GM12878 (cell line): ENCODE results near the gene MAF. TPM values are rescaled to one million over a fixed set of nuclear protein-coding genes. Genes with fewer than 3 reads are reported as not detected.

ENCODE experiments used
- ATAC-seq: fragments of 200-7000 bp; cut with Tn5 transposase; 3 replicates; pipeline ENCODE4 v1.9.1; 2020; ENCODE audit warnings: mild to moderate bottlenecking, moderate library complexity
- BruUV-seq: library from RNA; stranded (reverse); fragments of 400-500 nt; replicated peaks from 2 replicates; lab custom pipeline; 2021; lab: Mats Ljungman, UMichigan
- CTCF ChIA-PET: fragments of 300-600 bp; sonication (Branson Sonifier 250); formaldehyde crosslinking; extraction: SDS; loops from one replicate; lab custom pipeline; 2021; ENCODE audit warnings: inconsistent platforms; lab: Yijun Ruan, JAX
- POLR2A ChIA-PET: fragments of 350-600 bp; formaldehyde crosslinking; extraction: SDS; loops from one replicate; lab custom pipeline; 2021; ENCODE audit warnings: inconsistent platforms; lab: Charles Lee
- RAD21 ChIA-PET: fragments of 300-600 bp; sonication (Branson Sonifier 250); formaldehyde crosslinking; loops from one replicate; lab custom pipeline; 2023; ENCODE audit warnings: antibody characterized with exemption; ENCODE audit not compliant: unreplicated experiment; lab: Charles Lee
- SMC1A ChIA-PET: fragments of 300-600 bp; sonication (Branson Sonifier 250); formaldehyde crosslinking; loops from one replicate; lab custom pipeline; 2023; ENCODE audit not compliant: unreplicated experiment, uncharacterized antibody; lab: Charles Lee
- DNase-seq: peaks from one replicate; pipeline ENCODE4 v3.0.0-alpha.2; 2011; ENCODE audit warnings: low read depth, low spot score
- FAIRE-seq: peaks from 3 replicates; lab custom pipeline; 2011; peaks lifted over from hg19 to GRCh38; lab: Jason Lieb, UNC
- H2AFZ ChIP-seq: 2 replicates; pipeline ENCODE4 v1.6.0; 2011; ENCODE audit warnings: low read depth, low read length, control low read depth; ENCODE audit not compliant: control insufficient read depth
- H3K27ac ChIP-seq: 2 replicates; pipeline ENCODE4 v1.5.1; 2011; ENCODE audit warnings: control low read depth; ENCODE audit not compliant: control insufficient read depth, insufficient read depth
- H3K27me3 ChIP-seq, 2 experiments: replicated peaks in 1 of 2; 2 replicates each; pipeline versions ENCODE4 v1.6.0 to v1.6.1; 2011; ENCODE audit warnings: low read length in 1 of 2; ENCODE audit not compliant: control insufficient read depth in 2 of 2, insufficient read depth in 2 of 2
- H3K36me3 ChIP-seq, 2 experiments: 2 replicates each; pipeline ENCODE4 v1.5.1; 2011; ENCODE audit warnings: low read length in 1 of 2; ENCODE audit not compliant: control insufficient read depth in 2 of 2, insufficient read depth in 2 of 2
- H3K4me1 ChIP-seq: 2 replicates; pipeline ENCODE4 v1.6.1; 2011; ENCODE audit warnings: mild to moderate bottlenecking, low read length, moderate library complexity, mixed read lengths; ENCODE audit not compliant: control insufficient read depth, insufficient read depth
- H3K4me2 ChIP-seq: 2 replicates; pipeline ENCODE4 v1.6.0; 2011; ENCODE audit warnings: control low read depth; ENCODE audit not compliant: control insufficient read depth, insufficient read depth
- H3K4me3 ChIP-seq: fragments of 200-600 bp; sonication (generic); 2 replicates; pipeline ENCODE4 v1.5.1; 2016
- H3K79me2 ChIP-seq: 2 replicates; pipeline ENCODE4 v1.6.0; 2011; ENCODE audit warnings: low read length; ENCODE audit not compliant: control insufficient read depth, insufficient read depth
- H3K9ac ChIP-seq: 2 replicates; pipeline ENCODE4 v1.8.0; 2011; ENCODE audit warnings: low read length, control low read depth, mixed read lengths; ENCODE audit not compliant: control insufficient read depth, insufficient read depth
- H3K9me3 ChIP-seq: replicated peaks from 3 replicates; pipeline ENCODE4 v1.5.1; 2011; ENCODE audit warnings: mild to moderate bottlenecking, low read length; ENCODE audit not compliant: control insufficient read depth, insufficient read depth
- H4K20me1 ChIP-seq: 2 replicates; pipeline ENCODE4 v1.6.0; 2011; ENCODE audit not compliant: control insufficient read depth, insufficient read depth
- ATF7 ChIP-seq: fragments of 450-650 bp; IDR thresholded peaks from 2 replicates; pipeline ENCODE4 v1.6.1; 2016; ENCODE audit warnings: low read depth, mild to moderate bottlenecking
- BCL11A ChIP-seq: IDR thresholded peaks from 2 replicates; pipeline ENCODE4 v1.6.1; 2011; ENCODE audit warnings: low read depth, low read length
- CBFB ChIP-seq: IDR thresholded peaks from 2 replicates; pipeline ENCODE4 v1.6.1; 2016; ENCODE audit warnings: antibody characterized with exemption, low read depth
- KDM1A ChIP-seq: fragments of 200-600 bp; sonication (generic); IDR thresholded peaks from 2 replicates; pipeline ENCODE4 v1.6.1; 2016; ENCODE audit warnings: borderline replicate concordance
- KLF5 ChIP-seq: fragments of 450-650 bp; IDR thresholded peaks from 2 replicates; pipeline ENCODE4 v1.6.1; 2014; ENCODE audit warnings: mild to moderate bottlenecking; ENCODE audit not compliant: partially characterized antibody
- MTA2 ChIP-seq: fragments of 450-650 bp; IDR thresholded peaks from 2 replicates; pipeline ENCODE4 v1.6.1; 2016; ENCODE audit warnings: low read depth, mild to moderate bottlenecking, moderate library complexity
- MXI1 ChIP-seq: fragments of 150-350 bp; IDR thresholded peaks from 2 replicates; pipeline ENCODE4 v1.6.1; 2011; ENCODE audit warnings: low read depth, mild to moderate bottlenecking, inconsistent platforms, low read length, improper control_type of control experiment
- NR2C2 ChIP-seq: IDR thresholded peaks from 2 replicates; pipeline ENCODE4 v1.6.1; 2011; ENCODE audit warnings: borderline replicate concordance, low read depth; ENCODE audit not compliant: control insufficient read depth, insufficient read length
- RBBP5 ChIP-seq: fragments of 200-600 bp; sonication (generic); conservative IDR thresholded peaks from 2 replicates; pipeline ENCODE4 v1.6.1; 2016
- SIX5 ChIP-seq: IDR thresholded peaks from 2 replicates; pipeline ENCODE4 v1.6.1; 2011; ENCODE audit warnings: mild to moderate bottlenecking, low read depth, low read length, moderate library complexity; ENCODE audit not compliant: severe bottlenecking
- SMARCA5 ChIP-seq: fragments of 450-650 bp; IDR thresholded peaks from 2 replicates; pipeline ENCODE4 v1.6.1; 2017; ENCODE audit warnings: mild to moderate bottlenecking
- TAF1 ChIP-seq: IDR thresholded peaks from 2 replicates; pipeline ENCODE4 v1.6.1; 2011; ENCODE audit warnings: mild to moderate bottlenecking, low read depth, low read length, borderline replicate concordance
- ZNF24 ChIP-seq: fragments of 450-650 bp; IDR thresholded peaks from 2 replicates; pipeline ENCODE4 v1.6.1; 2017; ENCODE audit warnings: antibody characterized with exemption, mild to moderate bottlenecking
- ZZZ3 ChIP-seq: IDR thresholded peaks from 2 replicates; pipeline ENCODE4 v1.6.1; 2011; ENCODE audit warnings: low read depth; ENCODE audit not compliant: control insufficient read depth, insufficient read length
- WGBS: methylation state at CpG from one replicate; pipeline ENCODE4 v1.1.6; 2016; ENCODE audit warnings: low lambda C conversion rate; ENCODE audit not compliant: insufficient replicate concordance, insufficient coverage; ENCODE audit errors: missing lambda C conversion rate; 5-methylcytosine and 5-hydroxymethylcytosine counted together
- in situ Hi-C: fragments of 300-500 bp; cut with MboI; formaldehyde crosslinking; loops from 9 replicates; pipeline ENCODE4 v1.14.3; 2018; ENCODE audit warnings: mixed read lengths
- intact Hi-C: fragments of 100-400 bp; cut with micrococcal nuclease; formaldehyde crosslinking; loops from one replicate; pipeline ENCODE4 v1.14.2; 2022; ENCODE audit not compliant: unreplicated experiment
- polyA plus RNA-seq, 11 experiments: library from polyadenylated mRNA; depleted of rRNA in 4 of 11; unstranded in 6 of 11; stranded (reverse) in 5 of 11; fragments of >200 nt; fragmentation: Nextera tagmentation in 4 of 11; fragmentation: Illumina TruSeq in 1 of 11; extraction: Ambion mirVana in 4 of 11; extraction: Trizol in 1 of 11; gene quantifications; 1 replicate in 1 of 11; 2 replicates in 10 of 11; pipeline versions ENCODE4 v1.2.1 to v1.2.3, GENCODE V29; 2011 to 2016; ENCODE audit warnings: inconsistent platforms in 2 of 11, missing spikeins in 2 of 11, low read depth in 1 of 11
- total RNA-seq, 4 experiments: library from RNA; depleted of rRNA in 3 of 4; stranded (reverse); fragments of >200 nt in 3 of 4; fragmentation: Illumina TruSeq in 1 of 4; extraction: Trizol in 1 of 4; gene quantifications; 2 replicates each; pipeline versions ENCODE4 v1.2.1 to v1.2.3, GENCODE V29; 2013 to 2021
- TF ChIP-seq, protein P1 (sequence below): fragments of 450-650 bp; IDR thresholded peaks from 2 replicates; pipeline ENCODE4 v1.6.1; 2017; ENCODE audit warnings: mild to moderate bottlenecking
- TF ChIP-seq, protein P2 (sequence below): fragments of 450-650 bp; IDR thresholded peaks from 2 replicates; pipeline ENCODE4 v1.6.1; 2017; ENCODE audit warnings: mild to moderate bottlenecking, low read depth, inconsistent platforms; ENCODE audit not compliant: poor library complexity, severe bottlenecking
- TF ChIP-seq, protein P3 (sequence below): fragments of 450-650 bp; IDR thresholded peaks from 2 replicates; pipeline ENCODE4 v1.6.1; 2017; ENCODE audit warnings: borderline replicate concordance
- TF ChIP-seq, protein P4 (sequence below): IDR thresholded peaks from 2 replicates; pipeline ENCODE4 v1.6.1; 2012; ENCODE audit warnings: mild to moderate bottlenecking, low read depth, low read length

Gene MAF
- total and polyA plus RNA-seq, 10 of the 15 experiments (the other 5 are each of a cell fraction or from before 2014, with no cell fraction given): 0.03 to 0.13 TPM; not detected in 8

DNA sequence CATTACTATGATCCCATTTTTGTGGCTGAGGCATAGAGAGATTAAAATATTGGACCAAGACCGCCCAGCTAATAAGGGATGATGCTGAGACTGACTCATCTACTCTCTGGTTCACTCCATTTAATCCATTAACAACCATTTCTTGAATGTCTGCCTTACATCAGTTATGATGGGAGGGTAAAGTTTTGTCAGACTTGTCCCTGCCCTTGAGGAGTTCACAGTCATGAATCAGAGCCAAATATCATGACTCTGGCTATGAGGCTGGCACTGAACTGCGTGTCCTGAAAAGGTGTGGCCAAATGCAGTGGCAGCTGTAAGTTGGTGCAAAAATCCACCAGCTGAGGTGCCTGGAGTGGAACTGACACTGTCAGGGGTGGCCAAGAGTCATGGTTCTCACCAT, 35.0 kb upstream of the MAF start:
- H3K4me2 ChIP-seq: no peak overlapping the region
- ChIA-PET POLR2A (no interaction called here), SMC1A (no interaction called here), CTCF (no interaction called here), RAD21 (no interaction called here)
- FAIRE-seq (no peak), DNase-seq (no peak), ATAC-seq (no peak)
- no peaks in the 10 kb centered on the region for H3K79me2 ChIP-seq
- no peak overlapping the region for H3K27ac ChIP-seq
- in situ Hi-C loops (no loop called here), intact Hi-C loops (no loop called here)
- no peak overlapping the region for H3K9ac ChIP-seq
- H4K20me1 ChIP-seq: no peaks in the 10 kb centered on the region
- H3K27me3 ChIP-seq: no peaks in the 10 kb centered on the region
- H3K4me3 ChIP-seq: no peak overlapping the region
- no peaks in the 10 kb centered on the region; the same call in 2 of the 3 replicates for H3K9me3 ChIP-seq
- no peaks in the 10 kb centered on the region for H3K4me1 ChIP-seq
- no peaks in the 10 kb centered on the region for H3K36me3 ChIP-seq
- BruUV-seq: no TSS peak
- H2AFZ ChIP-seq: no peak overlapping the region
- 0% methylated on average over 2 of the region's 2 CpGs for WGBS
- TF ChIP-seq KDM1A (no peak), RBBP5 (no peak), MTA2 (no peak), NR2C2 (no peak), BCL11A (no peak), SMARCA5 (no peak), SIX5 (no peak), ZZZ3 (no peak), KLF5 (no peak), MXI1 (no peak), ATF7 (no peak), ZNF24 (no peak), TAF1 (no peak), CBFB (no peak)
- TF ChIP-seq, protein P1, sequence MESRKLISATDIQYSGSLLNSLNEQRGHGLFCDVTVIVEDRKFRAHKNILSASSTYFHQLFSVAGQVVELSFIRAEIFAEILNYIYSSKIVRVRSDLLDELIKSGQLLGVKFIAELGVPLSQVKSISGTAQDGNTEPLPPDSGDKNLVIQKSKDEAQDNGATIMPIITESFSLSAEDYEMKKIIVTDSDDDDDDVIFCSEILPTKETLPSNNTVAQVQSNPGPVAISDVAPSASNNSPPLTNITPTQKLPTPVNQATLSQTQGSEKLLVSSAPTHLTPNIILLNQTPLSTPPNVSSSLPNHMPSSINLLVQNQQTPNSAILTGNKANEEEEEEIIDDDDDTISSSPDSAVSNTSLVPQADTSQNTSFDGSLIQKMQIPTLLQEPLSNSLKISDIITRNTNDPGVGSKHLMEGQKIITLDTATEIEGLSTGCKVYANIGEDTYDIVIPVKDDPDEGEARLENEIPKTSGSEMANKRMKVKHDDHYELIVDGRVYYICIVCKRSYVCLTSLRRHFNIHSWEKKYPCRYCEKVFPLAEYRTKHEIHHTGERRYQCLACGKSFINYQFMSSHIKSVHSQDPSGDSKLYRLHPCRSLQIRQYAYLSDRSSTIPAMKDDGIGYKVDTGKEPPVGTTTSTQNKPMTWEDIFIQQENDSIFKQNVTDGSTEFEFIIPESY: no peak
- TF ChIP-seq, protein P2, sequence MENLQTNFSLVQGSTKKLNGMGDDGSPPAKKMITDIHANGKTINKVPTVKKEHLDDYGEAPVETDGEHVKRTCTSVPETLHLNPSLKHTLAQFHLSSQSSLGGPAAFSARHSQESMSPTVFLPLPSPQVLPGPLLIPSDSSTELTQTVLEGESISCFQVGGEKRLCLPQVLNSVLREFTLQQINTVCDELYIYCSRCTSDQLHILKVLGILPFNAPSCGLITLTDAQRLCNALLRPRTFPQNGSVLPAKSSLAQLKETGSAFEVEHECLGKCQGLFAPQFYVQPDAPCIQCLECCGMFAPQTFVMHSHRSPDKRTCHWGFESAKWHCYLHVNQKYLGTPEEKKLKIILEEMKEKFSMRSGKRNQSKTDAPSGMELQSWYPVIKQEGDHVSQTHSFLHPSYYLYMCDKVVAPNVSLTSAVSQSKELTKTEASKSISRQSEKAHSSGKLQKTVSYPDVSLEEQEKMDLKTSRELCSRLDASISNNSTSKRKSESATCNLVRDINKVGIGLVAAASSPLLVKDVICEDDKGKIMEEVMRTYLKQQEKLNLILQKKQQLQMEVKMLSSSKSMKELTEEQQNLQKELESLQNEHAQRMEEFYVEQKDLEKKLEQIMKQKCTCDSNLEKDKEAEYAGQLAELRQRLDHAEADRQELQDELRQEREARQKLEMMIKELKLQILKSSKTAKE: no peak
- TF ChIP-seq, protein P3, sequence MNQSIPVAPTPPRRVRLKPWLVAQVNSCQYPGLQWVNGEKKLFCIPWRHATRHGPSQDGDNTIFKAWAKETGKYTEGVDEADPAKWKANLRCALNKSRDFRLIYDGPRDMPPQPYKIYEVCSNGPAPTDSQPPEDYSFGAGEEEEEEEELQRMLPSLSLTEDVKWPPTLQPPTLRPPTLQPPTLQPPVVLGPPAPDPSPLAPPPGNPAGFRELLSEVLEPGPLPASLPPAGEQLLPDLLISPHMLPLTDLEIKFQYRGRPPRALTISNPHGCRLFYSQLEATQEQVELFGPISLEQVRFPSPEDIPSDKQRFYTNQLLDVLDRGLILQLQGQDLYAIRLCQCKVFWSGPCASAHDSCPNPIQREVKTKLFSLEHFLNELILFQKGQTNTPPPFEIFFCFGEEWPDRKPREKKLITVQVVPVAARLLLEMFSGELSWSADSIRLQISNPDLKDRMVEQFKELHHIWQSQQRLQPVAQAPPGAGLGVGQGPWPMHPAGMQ: no peak
- TF ChIP-seq, protein P4, sequence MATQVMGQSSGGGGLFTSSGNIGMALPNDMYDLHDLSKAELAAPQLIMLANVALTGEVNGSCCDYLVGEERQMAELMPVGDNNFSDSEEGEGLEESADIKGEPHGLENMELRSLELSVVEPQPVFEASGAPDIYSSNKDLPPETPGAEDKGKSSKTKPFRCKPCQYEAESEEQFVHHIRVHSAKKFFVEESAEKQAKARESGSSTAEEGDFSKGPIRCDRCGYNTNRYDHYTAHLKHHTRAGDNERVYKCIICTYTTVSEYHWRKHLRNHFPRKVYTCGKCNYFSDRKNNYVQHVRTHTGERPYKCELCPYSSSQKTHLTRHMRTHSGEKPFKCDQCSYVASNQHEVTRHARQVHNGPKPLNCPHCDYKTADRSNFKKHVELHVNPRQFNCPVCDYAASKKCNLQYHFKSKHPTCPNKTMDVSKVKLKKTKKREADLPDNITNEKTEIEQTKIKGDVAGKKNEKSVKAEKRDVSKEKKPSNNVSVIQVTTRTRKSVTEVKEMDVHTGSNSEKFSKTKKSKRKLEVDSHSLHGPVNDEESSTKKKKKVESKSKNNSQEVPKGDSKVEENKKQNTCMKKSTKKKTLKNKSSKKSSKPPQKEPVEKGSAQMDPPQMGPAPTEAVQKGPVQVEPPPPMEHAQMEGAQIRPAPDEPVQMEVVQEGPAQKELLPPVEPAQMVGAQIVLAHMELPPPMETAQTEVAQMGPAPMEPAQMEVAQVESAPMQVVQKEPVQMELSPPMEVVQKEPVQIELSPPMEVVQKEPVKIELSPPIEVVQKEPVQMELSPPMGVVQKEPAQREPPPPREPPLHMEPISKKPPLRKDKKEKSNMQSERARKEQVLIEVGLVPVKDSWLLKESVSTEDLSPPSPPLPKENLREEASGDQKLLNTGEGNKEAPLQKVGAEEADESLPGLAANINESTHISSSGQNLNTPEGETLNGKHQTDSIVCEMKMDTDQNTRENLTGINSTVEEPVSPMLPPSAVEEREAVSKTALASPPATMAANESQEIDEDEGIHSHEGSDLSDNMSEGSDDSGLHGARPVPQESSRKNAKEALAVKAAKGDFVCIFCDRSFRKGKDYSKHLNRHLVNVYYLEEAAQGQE: no peak
